EL (cell line): Measurements from ENCODE around the gene HMGB1.
A peak's percentile ranks its signal among the peaks of the same experiment; 100 is the strongest.

Experiments used
- DNase-seq: peaks from one replicate; pipeline ENCODE4 v3.0.0-alpha.2; 2016

HMGB1 gene

GRCh38 chr13:30429721-30430694 lies 35.7 kb downstream of the HMGB1 start:
- DNase-seq: peak; percentile 90

- no peak for DNase-seq
Observed at GRCh38 chr13:30429235-30429634, 36.5 kb downstream of the HMGB1 start.

- no peak for DNase-seq
Observed at GRCh38 chr13:30423891-30424290, 41.8 kb downstream of the HMGB1 start.

GRCh38 chr13:30422054-30422839 lies 43.5 kb downstream of the HMGB1 start, which contains the start of gene UBE2L5:
Gene UBE2L5 (plus strand): TSS chr13:30422493. CDS start chr13:30427991, 5,498 bp downstream.
- DNase-seq: peak; percentile 81

- peak; percentile 87 for DNase-seq
Observed at GRCh38 chr13:30421093-30422053, 44.4 kb downstream of the HMGB1 start.

GRCh38 chr13:30418717-30419459 lies 46.8 kb downstream of the HMGB1 start:
- DNase-seq: no peak

- no peak for DNase-seq
Observed at GRCh38 chr13:30418075-30418716, 47.5 kb downstream of the HMGB1 start.

GRCh38 chr13:30416471-30416870 lies 49.3 kb downstream of the HMGB1 start:
- DNase-seq: no peak

GRCh38 chr13:30415430-30416030 lies 50.2 kb downstream of the HMGB1 start:
- no peak for DNase-seq

- DNase-seq: no peak
Observed at GRCh38 chr13:30413842-30414241, 51.9 kb downstream of the HMGB1 start.

GRCh38 chr13:30412346-30412745 lies 53.4 kb downstream of the HMGB1 start:
- no peak for DNase-seq

GRCh38 chr13:30410705-30411125 lies 55.0 kb downstream of the HMGB1 start:
- DNase-seq: peak; percentile 30

GRCh38 chr13:30409886-30410704 lies 55.6 kb downstream of the HMGB1 start:
- DNase-seq: peak; percentile 77

- DNase-seq: peak; percentile 84
Observed at GRCh38 chr13:30408319-30409101, 57.2 kb downstream of the HMGB1 start.

- DNase-seq: no peak
Observed at GRCh38 chr13:30406779-30407416, 58.8 kb downstream of the HMGB1 start.
